ENCODE data around the gene L3MBTL4.
A peak's percentile ranks its signal among the peaks of the same experiment; 100 is the strongest.
"Not testable (repeated sequence)": the region's sequence is repeated elsewhere in the genome, so short reads cannot be mapped to it uniquely, and the experiment has no call there.

The L3MBTL4 gene

DNA sequence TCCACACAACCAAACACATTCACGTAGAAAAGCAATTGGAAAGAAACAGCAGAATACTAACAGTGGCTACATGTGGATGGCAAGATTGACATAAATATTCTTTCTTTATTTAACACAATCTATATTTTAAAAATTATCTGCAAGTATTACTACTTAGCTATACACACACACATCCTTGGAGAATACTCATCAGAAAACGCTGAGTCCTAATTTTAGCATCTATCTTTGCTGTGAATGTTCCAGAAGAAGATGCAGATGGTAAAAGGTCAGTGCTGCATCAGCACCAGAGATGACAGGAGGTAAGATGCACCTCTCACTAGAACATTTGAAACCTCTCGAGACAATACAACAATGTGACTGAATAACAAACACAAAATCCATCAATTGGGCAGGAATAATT lies 148.5 kb downstream of the L3MBTL4 start:
- H3K4me1 ChIP-seq (ENCODE audit: control insufficient read depth in 1 of 2, insufficient read depth in 2 of 2, low read length in 2 of 2), result no peaks in the 10 kb centered on the region
- H3K36me3 ChIP-seq (ENCODE audit: control insufficient read depth in 1 of 2, insufficient read depth in 2 of 2, low read length in 2 of 2), result no peaks in the 10 kb centered on the region
- no peak overlapping the region for H3K27ac ChIP-seq (ENCODE audit: low read length)
- no peaks in the 10 kb centered on the region for H3K27me3 ChIP-seq (ENCODE audit: low read depth, low read length)
- no peaks in the 10 kb centered on the region for H3K9me3 ChIP-seq (ENCODE audit: control insufficient read depth in 1 of 2, low read length in 2 of 2)
- no peak overlapping the region for H3K4me3 ChIP-seq (ENCODE audit: low read depth in 1 of 2, low read length in 2 of 2)

DNA sequence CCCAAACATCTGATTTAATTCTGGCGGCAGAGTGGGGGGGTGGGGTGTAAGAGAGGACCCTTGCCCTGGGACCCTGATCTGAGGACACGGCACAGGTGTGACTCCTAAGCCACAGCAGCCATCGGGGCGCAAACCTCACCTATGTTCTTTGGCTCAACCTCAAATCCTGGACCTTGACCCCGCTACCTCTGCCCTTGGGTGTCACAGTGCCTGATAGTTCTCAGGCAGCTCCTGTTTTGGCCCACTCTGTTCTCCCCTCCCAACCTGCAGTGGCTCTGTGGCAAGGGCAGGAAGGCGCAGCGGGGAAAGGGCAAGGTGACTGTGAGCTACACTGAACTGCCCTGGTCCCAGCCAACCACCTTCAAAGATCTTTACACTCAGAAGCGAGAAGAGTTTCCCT lies 152.8 kb downstream of the L3MBTL4 start:
- no peaks in the 10 kb centered on the region for H3K4me1 ChIP-seq (ENCODE audit: control insufficient read depth in 1 of 2, insufficient read depth in 2 of 2, low read length in 2 of 2)
- no peaks in the 10 kb centered on the region for H3K36me3 ChIP-seq (ENCODE audit: control insufficient read depth in 1 of 2, insufficient read depth in 2 of 2, low read length in 2 of 2)
- no peaks in the 10 kb centered on the region for H3K27me3 ChIP-seq (ENCODE audit: low read depth, low read length)
- H3K4me3 ChIP-seq (ENCODE audit: low read depth in 1 of 2, low read length in 2 of 2), result no peak overlapping the region
- no peaks in the 10 kb centered on the region for H3K9me3 ChIP-seq (ENCODE audit: control insufficient read depth in 1 of 2, low read length in 2 of 2)
- no peak overlapping the region for H3K27ac ChIP-seq (ENCODE audit: low read length)

DNA sequence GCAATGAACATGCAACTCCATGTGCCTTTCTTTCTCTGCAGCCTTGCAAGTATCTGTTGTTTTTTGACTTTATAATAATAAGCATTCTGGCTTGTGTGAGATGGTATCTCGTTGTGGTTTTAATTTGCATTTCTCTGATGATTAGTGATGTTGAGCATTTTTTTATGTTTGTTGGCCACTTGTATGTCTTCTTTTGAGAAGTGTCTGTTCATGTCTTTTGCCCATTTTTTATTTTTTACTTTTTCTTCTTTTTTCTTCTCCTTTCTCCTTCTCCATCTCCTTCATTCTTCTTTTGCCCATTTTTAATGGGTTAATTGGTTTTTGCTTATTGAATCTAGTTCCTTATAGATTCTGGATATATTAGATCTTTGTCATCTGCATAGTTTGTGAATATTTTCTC lies 155.4 kb downstream of the L3MBTL4 start:
- not testable (repeated sequence) for H3K4me1 ChIP-seq (ENCODE audit: control insufficient read depth in 1 of 2, insufficient read depth in 2 of 2, low read length in 2 of 2); H3K27ac ChIP-seq (ENCODE audit: low read length); H3K9me3 ChIP-seq (ENCODE audit: control insufficient read depth in 1 of 2, low read length in 2 of 2); H3K27me3 ChIP-seq (ENCODE audit: low read depth, low read length); H3K4me3 ChIP-seq (ENCODE audit: low read depth in 1 of 2, low read length in 2 of 2); H3K36me3 ChIP-seq (ENCODE audit: control insufficient read depth in 1 of 2, insufficient read depth in 2 of 2, low read length in 2 of 2)

DNA sequence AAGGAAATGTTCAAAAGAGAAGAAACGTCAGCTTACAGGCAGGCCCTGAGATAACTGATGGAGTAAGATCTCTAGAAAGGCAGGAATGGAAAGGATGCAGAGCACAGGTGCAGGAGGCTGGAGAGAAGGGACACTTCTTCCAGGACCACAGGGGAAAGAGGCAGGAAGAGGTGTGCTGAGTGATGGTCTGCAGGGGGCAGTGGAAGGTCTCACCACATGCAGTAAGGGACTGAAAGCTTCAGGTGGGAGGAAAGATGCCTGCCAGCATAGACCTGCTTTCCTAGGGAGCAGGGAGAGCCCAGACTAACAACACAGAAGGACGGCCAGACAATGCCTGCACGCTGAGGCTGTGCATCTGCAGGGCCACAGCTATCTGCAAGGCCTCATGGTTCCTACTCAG lies 156.8 kb downstream of the L3MBTL4 start:
- Histone ChIP-seq H3K4me3 (ENCODE audit: low read depth in 1 of 2, low read length in 2 of 2) (no peak overlapping the region), H3K4me1 (ENCODE audit: control insufficient read depth in 1 of 2, insufficient read depth in 2 of 2, low read length in 2 of 2) (peaks cover 0 to 9% of the 10 kb centered on the region in 2 donors), H3K9me3 (ENCODE audit: control insufficient read depth in 1 of 2, low read length in 2 of 2) (no peaks in the 10 kb centered on the region), H3K36me3 (ENCODE audit: control insufficient read depth in 1 of 2, insufficient read depth in 2 of 2, low read length in 2 of 2) (no peaks in the 10 kb centered on the region), H3K27ac (ENCODE audit: low read length) (no peak overlapping the region), H3K27me3 (ENCODE audit: low read depth, low read length) (no peaks in the 10 kb centered on the region)

DNA sequence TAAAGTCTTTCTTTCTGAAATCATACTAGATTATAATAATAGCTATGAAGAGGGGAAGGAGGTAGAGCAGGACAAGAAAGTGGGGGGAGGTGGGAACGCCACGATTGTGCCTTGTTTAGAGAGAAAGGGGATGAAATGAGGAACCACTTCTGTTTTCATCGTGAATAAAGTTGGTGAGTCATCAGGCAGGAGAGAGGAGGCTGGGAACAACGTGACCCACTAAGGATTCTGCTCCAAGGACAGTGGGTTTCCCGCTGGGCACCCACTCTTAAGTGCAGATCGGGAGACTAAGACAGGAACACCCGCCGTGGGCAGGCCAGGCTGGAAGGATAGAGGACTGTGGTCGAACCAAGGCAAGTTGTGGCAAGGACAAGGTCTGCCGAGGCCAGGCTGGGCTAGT lies 158.2 kb downstream of the L3MBTL4 start:
- H3K36me3 ChIP-seq (ENCODE audit: control insufficient read depth in 1 of 2, insufficient read depth in 2 of 2, low read length in 2 of 2), result no peaks in the 10 kb centered on the region
- no peaks in the 10 kb centered on the region for H3K27me3 ChIP-seq (ENCODE audit: low read depth, low read length)
- H3K4me1 ChIP-seq (ENCODE audit: control insufficient read depth in 1 of 2, insufficient read depth in 2 of 2, low read length in 2 of 2), result peaks cover 0 to 9% of the 10 kb centered on the region in 2 donors
- H3K4me3 ChIP-seq (ENCODE audit: low read depth in 1 of 2, low read length in 2 of 2), result no peak overlapping the region
- no peaks in the 10 kb centered on the region for H3K9me3 ChIP-seq (ENCODE audit: control insufficient read depth in 1 of 2, low read length in 2 of 2)
- no peak overlapping the region for H3K27ac ChIP-seq (ENCODE audit: low read length)

DNA sequence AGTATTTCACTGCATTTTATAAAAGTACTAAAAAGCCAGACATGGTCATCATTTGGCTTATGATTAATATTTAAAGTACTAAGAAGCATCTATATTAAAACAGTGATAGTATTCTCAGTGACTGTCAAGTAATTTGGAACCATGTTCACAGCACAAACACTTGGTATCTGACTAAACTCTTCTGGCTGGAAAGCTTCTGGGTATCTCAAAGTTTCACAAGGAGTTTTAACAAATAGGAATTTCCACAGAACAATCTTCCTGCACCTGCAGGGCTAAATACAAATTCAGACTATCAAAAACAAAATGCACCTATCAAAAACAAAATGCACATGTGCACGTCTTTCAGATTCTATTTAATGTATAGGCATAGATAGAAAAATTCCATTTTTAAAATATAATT lies 158.8 kb downstream of the L3MBTL4 start:
- Histone ChIP-seq H3K27me3 (ENCODE audit: low read depth, low read length) (no peaks in the 10 kb centered on the region), H3K36me3 (ENCODE audit: control insufficient read depth in 1 of 2, insufficient read depth in 2 of 2, low read length in 2 of 2) (no peaks in the 10 kb centered on the region), H3K4me1 (ENCODE audit: control insufficient read depth in 1 of 2, insufficient read depth in 2 of 2, low read length in 2 of 2) (peaks cover 0 to 9% of the 10 kb centered on the region in 2 donors), H3K27ac (ENCODE audit: low read length) (no peak overlapping the region), H3K9me3 (ENCODE audit: control insufficient read depth in 1 of 2, low read length in 2 of 2) (no peaks in the 10 kb centered on the region), H3K4me3 (ENCODE audit: low read depth in 1 of 2, low read length in 2 of 2) (no peak overlapping the region)

DNA sequence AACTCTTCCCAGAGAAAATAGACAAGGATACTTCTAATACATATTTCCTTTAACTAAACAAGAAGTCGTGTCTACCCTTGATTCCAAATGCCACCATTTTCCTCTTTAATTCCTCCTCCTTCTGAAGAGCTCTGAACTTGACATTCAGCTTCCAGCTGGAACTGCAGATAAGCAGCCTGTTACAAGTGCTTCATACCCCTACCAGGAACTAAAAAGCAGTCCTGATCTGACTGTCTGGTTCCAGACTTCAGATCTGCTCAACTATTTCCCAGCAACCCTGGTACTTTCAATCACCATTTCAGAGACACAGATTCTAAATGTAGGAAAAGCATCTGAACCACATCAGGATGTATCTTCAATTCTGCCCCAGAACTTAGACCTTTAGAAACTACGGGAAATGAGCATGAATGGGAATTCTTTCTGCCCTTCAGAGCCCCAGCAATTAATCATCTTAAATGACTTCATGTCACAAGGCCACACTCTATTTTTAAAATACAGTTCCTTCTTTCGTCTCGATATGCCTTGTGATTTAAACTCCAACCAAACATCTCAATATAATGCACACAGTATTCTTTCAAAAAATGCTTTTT lies 159.5 kb downstream of the L3MBTL4 start:
- Histone ChIP-seq H3K4me3 (ENCODE audit: low read depth in 1 of 2, low read length in 2 of 2) (no peak overlapping the region), H3K27me3 (ENCODE audit: low read depth, low read length) (no peaks in the 10 kb centered on the region), H3K36me3 (ENCODE audit: control insufficient read depth in 1 of 2, insufficient read depth in 2 of 2, low read length in 2 of 2) (no peaks in the 10 kb centered on the region), H3K27ac (ENCODE audit: low read length) (peak overlapping the region; percentile 16), H3K9me3 (ENCODE audit: control insufficient read depth in 1 of 2, low read length in 2 of 2) (no peaks in the 10 kb centered on the region), H3K4me1 (ENCODE audit: control insufficient read depth in 1 of 2, insufficient read depth in 2 of 2, low read length in 2 of 2) (peaks cover 0 to 9% of the 10 kb centered on the region in 2 donors)

DNA sequence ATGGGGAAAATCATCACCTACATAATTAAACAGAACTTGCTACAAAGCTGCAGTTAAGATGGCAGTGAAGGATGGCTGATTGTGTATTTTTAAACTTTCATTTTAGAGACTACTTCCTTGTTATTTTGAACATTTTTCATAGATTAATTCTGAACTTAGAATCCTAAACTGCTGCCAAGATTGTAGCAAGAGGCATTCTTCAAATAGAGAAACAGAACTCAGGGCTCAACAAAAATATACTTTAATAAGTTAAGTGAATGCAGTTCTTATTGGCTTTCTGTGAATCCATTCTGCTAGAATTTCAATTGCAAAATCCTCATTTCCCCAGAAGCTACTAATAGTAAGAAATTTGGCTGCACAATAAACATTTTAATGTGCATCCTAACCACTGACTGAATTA lies 160.3 kb downstream of the L3MBTL4 start:
- no peaks in the 10 kb centered on the region for H3K36me3 ChIP-seq (ENCODE audit: control insufficient read depth in 1 of 2, insufficient read depth in 2 of 2, low read length in 2 of 2)
- H3K4me1 ChIP-seq (ENCODE audit: control insufficient read depth in 1 of 2, insufficient read depth in 2 of 2, low read length in 2 of 2), result peaks cover 0 to 9% of the 10 kb centered on the region in 2 donors
- H3K27me3 ChIP-seq (ENCODE audit: low read depth, low read length), result no peaks in the 10 kb centered on the region
- no peaks in the 10 kb centered on the region for H3K9me3 ChIP-seq (ENCODE audit: control insufficient read depth in 1 of 2, low read length in 2 of 2)
- peak overlapping the region; percentile 16 for H3K27ac ChIP-seq (ENCODE audit: low read length)
- no peak overlapping the region for H3K4me3 ChIP-seq (ENCODE audit: low read depth in 1 of 2, low read length in 2 of 2)

DNA sequence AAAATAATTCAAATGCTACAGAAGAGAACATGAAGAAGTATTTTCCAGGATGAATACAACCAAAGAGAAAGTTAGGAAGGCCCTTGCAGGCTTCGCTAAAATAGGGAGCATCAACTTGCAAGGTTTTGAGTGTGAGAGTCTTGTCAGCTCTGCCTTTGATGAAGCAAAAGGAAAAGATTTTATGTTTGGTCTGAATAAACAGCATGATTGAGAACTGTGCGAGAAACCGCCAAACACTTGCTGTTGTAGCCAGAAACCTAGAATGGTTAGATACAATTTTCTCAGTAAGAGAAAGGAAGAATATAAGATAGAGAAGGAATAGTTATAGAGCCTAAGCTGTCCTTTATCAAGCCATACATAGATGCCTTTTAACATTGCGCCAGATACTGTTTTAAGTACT lies 163.6 kb downstream of the L3MBTL4 start:
- Histone ChIP-seq H3K36me3 (ENCODE audit: control insufficient read depth in 1 of 2, insufficient read depth in 2 of 2, low read length in 2 of 2) (no peaks in the 10 kb centered on the region), H3K9me3 (ENCODE audit: control insufficient read depth in 1 of 2, low read length in 2 of 2) (no peaks in the 10 kb centered on the region), H3K4me3 (ENCODE audit: low read depth in 1 of 2, low read length in 2 of 2) (no peak overlapping the region), H3K27me3 (ENCODE audit: low read depth, low read length) (no peaks in the 10 kb centered on the region), H3K27ac (ENCODE audit: low read length) (no peak overlapping the region), H3K4me1 (ENCODE audit: control insufficient read depth in 1 of 2, insufficient read depth in 2 of 2, low read length in 2 of 2) (peaks cover 0 to 9% of the 10 kb centered on the region in 2 donors)

DNA sequence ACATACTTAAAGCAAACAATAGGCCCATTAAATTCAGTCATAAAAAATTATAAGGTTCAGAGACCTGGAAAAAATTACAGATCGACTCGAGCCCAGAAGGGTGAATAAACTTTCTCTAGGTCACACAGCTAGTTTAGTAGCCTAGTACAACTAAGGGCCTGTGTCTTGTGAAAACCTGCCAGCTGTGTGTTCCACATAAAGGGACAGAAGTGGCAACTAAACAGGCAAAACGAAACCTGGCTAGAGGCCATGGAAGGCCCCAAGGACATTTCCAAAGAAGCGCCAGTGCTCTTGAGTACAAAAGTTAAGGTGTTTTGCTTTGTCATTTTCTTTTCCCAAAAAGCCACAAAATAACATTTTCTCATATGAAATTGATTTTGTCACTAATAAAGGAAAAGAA lies 164.9 kb downstream of the L3MBTL4 start:
- Histone ChIP-seq H3K36me3 (ENCODE audit: control insufficient read depth in 1 of 2, insufficient read depth in 2 of 2, low read length in 2 of 2) (no peaks in the 10 kb centered on the region), H3K4me1 (ENCODE audit: control insufficient read depth in 1 of 2, insufficient read depth in 2 of 2, low read length in 2 of 2) (peaks cover 0 to 8% of the 10 kb centered on the region in 2 donors), H3K27ac (ENCODE audit: low read length) (no peak overlapping the region), H3K4me3 (ENCODE audit: low read depth in 1 of 2, low read length in 2 of 2) (no peak overlapping the region), H3K9me3 (ENCODE audit: control insufficient read depth in 1 of 2, low read length in 2 of 2) (no peaks in the 10 kb centered on the region), H3K27me3 (ENCODE audit: low read depth, low read length) (no peaks in the 10 kb centered on the region)

DNA sequence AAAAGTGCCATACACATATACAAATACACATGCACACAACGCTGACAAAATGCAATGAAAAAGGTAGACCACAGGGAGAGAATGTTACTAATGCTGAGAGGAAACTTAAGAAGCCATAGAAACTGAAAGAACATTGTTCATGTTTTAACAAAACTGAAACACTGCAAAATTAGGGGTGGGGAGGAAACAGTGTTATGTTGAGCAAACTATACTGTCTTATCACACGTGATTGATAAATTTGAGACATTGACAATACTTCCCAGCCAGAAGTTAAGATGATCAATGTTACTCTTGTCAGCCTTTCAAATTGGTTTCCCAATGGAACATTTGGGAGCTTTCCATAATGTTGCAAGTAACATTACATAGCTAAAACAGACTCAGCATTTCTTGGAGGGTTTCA lies 165.5 kb downstream of the L3MBTL4 start:
- Histone ChIP-seq H3K27ac (ENCODE audit: low read length) (no peak overlapping the region), H3K4me3 (ENCODE audit: low read depth in 1 of 2, low read length in 2 of 2) (no peak overlapping the region), H3K4me1 (ENCODE audit: control insufficient read depth in 1 of 2, insufficient read depth in 2 of 2, low read length in 2 of 2) (peaks cover 0 to 3% of the 10 kb centered on the region in 2 donors), H3K27me3 (ENCODE audit: low read depth, low read length) (no peaks in the 10 kb centered on the region), H3K9me3 (ENCODE audit: control insufficient read depth in 1 of 2, low read length in 2 of 2) (no peaks in the 10 kb centered on the region), H3K36me3 (ENCODE audit: control insufficient read depth in 1 of 2, insufficient read depth in 2 of 2, low read length in 2 of 2) (no peaks in the 10 kb centered on the region)

DNA sequence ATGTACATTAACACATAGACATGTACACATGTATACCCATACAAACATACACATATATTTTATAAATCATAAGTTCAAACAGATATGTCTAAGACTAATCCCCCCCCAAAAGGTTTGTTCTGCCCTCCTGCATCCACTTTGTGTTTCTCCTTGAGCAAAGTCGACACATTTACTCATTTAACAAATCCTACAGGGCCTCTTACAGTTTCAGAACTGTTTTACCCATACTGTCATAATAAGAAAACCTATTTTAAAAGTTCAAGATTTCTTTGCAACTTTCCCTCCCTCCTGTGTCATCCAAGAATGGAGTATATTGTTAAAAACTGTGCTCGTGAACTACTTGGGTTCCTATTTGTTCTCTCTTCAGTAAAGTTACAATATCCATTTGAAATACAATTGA lies 166.7 kb downstream of the L3MBTL4 start:
- Histone ChIP-seq H3K27me3 (ENCODE audit: low read depth, low read length) (no peaks in the 10 kb centered on the region), H3K36me3 (ENCODE audit: control insufficient read depth in 1 of 2, insufficient read depth in 2 of 2, low read length in 2 of 2) (no peaks in the 10 kb centered on the region), H3K4me3 (ENCODE audit: low read depth in 1 of 2, low read length in 2 of 2) (no peak overlapping the region), H3K27ac (ENCODE audit: low read length) (no peak overlapping the region), H3K4me1 (ENCODE audit: control insufficient read depth in 1 of 2, insufficient read depth in 2 of 2, low read length in 2 of 2) (no peaks in the 10 kb centered on the region), H3K9me3 (ENCODE audit: control insufficient read depth in 1 of 2, low read length in 2 of 2) (no peaks in the 10 kb centered on the region)

All from muscle layer of duodenum (tissue), 2 donors.